Activated T-helper 2 cell treated with anti-CD3 and anti-CD28 coated beads, Interferon-gamma antibody, Interleukin-2, Interleukin-4, amounts not matched to agents 10 μg/mL and 5 μg/mL and 100 μg/mL, durations not matched to agents 14 hours and 24 hours and 36 hours (primary cell): ENCODE data around the gene COX6B2. TPM values are rescaled to one million over a fixed set of nuclear protein-coding genes. Genes with fewer than 3 reads are reported as not detected.

ENCODE experiments used
- DNase-seq: peaks from one replicate; pipeline ENCODE4 v3.0.0; 2021; ENCODE audit warnings: low spot score
- H3K27ac Mint-ChIP-seq: one replicate; pipeline ENCODE4 v1.8.0; 2021; ENCODE audit warnings: mixed read lengths
- H3K27me3 Mint-ChIP-seq: one replicate; pipeline ENCODE4 v1.8.0; 2021; ENCODE audit warnings: low read depth, mixed read lengths
- H3K36me3 Mint-ChIP-seq: one replicate; pipeline ENCODE4 v1.8.0; 2021; ENCODE audit warnings: low read depth, mixed read lengths
- H3K4me1 Mint-ChIP-seq: one replicate; pipeline ENCODE4 v1.8.0; 2021; ENCODE audit warnings: low read depth, mixed read lengths
- H3K4me3 Mint-ChIP-seq: one replicate; pipeline ENCODE4 v1.8.0; 2021; ENCODE audit warnings: low read depth, mild to moderate bottlenecking, moderate library complexity, mixed read lengths
- H3K9me3 Mint-ChIP-seq: one replicate; pipeline ENCODE4 v1.8.0; 2021; ENCODE audit warnings: mixed read lengths
- intact Hi-C: fragments of 100-400 bp; cut with micrococcal nuclease; formaldehyde crosslinking; loops from one replicate; pipeline ENCODE4 v1.15.1; 2023
- total RNA-seq: library from RNA; stranded (reverse); gene quantifications from 2 replicates; pipeline ENCODE4 v1.2.3, GENCODE V29; 2022

The COX6B2 gene
- total RNA-seq, 1 donor from 2014 or later: 1.8 TPM

- no peak overlapping the region for H3K4me3 Mint-ChIP-seq
- intact Hi-C loops: no loop called here
Measured at GRCh38 chr19:55348317-55349034, 6.0 kb downstream of the COX6B2 start.

GRCh38 chr19:55347442-55348009 is 7.0 kb downstream of the COX6B2 start:
- Mint-ChIP-seq H3K27ac (no peak overlapping the region), H3K36me3 (peaks cover 15% of the 10 kb centered on the region), H3K9me3 (no peaks in the 10 kb centered on the region), H3K27me3 (peaks cover 14% of the 10 kb centered on the region), H3K4me3 (no peak overlapping the region), H3K4me1 (no peaks in the 10 kb centered on the region)
- intact Hi-C loops: no loop called here
- DNase-seq: no peak

More at GRCh38 chr19:55348317-55349034, 6.0 kb downstream of the COX6B2 start:
- Mint-ChIP-seq H3K27ac (no peak overlapping the region), H3K36me3 (peaks cover 7% of the 10 kb centered on the region), H3K4me1 (no peaks in the 10 kb centered on the region), H3K9me3 (no peaks in the 10 kb centered on the region), H3K27me3 (peaks cover 24% of the 10 kb centered on the region)
- no peak for DNase-seq

- no peaks in the 10 kb centered on the region for H3K4me1 Mint-ChIP-seq
- intact Hi-C loops: no loop called here
- no peak overlapping the region for H3K27ac Mint-ChIP-seq
- no peak overlapping the region for H3K4me3 Mint-ChIP-seq
- H3K36me3 Mint-ChIP-seq: peaks cover 17% of the 10 kb centered on the region
- H3K27me3 Mint-ChIP-seq: peaks cover 8% of the 10 kb centered on the region
- DNase-seq: no peak
- no peaks in the 10 kb centered on the region for H3K9me3 Mint-ChIP-seq
Measured at GRCh38 chr19:55346725-55347441, 7.6 kb downstream of the COX6B2 start.

GRCh38 chr19:55345818-55346724 is 8.4 kb downstream of the COX6B2 start:
- Mint-ChIP-seq H3K27ac (no peak overlapping the region), H3K27me3 (no peaks in the 10 kb centered on the region), H3K36me3 (peaks cover 20% of the 10 kb centered on the region), H3K9me3 (no peaks in the 10 kb centered on the region), H3K4me1 (peaks cover 3% of the 10 kb centered on the region), H3K4me3 (no peak overlapping the region)
- no peak for DNase-seq
- intact Hi-C loops: no loop called here

GRCh38 chr19:55345101-55345817 is 9.3 kb downstream of the COX6B2 start:
- DNase-seq: no peak
- Mint-ChIP-seq H3K4me3 (no peak overlapping the region), H3K27me3 (no peaks in the 10 kb centered on the region), H3K36me3 (peaks cover 20% of the 10 kb centered on the region), H3K9me3 (no peaks in the 10 kb centered on the region), H3K27ac (no peak overlapping the region), H3K4me1 (peaks cover 6% of the 10 kb centered on the region)
- intact Hi-C loops: no loop called here

- DNase-seq: no peak
- intact Hi-C loops: no loop called here
- H3K9me3 Mint-ChIP-seq: no peaks in the 10 kb centered on the region
- no peaks in the 10 kb centered on the region for H3K27me3 Mint-ChIP-seq
- no peak overlapping the region for H3K4me3 Mint-ChIP-seq
- H3K36me3 Mint-ChIP-seq: peaks cover 20% of the 10 kb centered on the region
- no peak overlapping the region for H3K27ac Mint-ChIP-seq
- peaks cover 7% of the 10 kb centered on the region for H3K4me1 Mint-ChIP-seq
Measured at GRCh38 chr19:55344444-55344843, 10.1 kb downstream of the COX6B2 start.

- intact Hi-C loops: no loop called here
- DNase-seq: no peak
- H3K4me1 Mint-ChIP-seq: peaks cover 14% of the 10 kb centered on the region
- peaks cover 17% of the 10 kb centered on the region for H3K36me3 Mint-ChIP-seq
- H3K4me3 Mint-ChIP-seq: peak overlapping the region; percentile 69
- H3K9me3 Mint-ChIP-seq: no peaks in the 10 kb centered on the region
- peak overlapping the region; percentile 54 for H3K27ac Mint-ChIP-seq
- no peaks in the 10 kb centered on the region for H3K27me3 Mint-ChIP-seq
Measured at GRCh38 chr19:55341595-55342531, 12.7 kb downstream of the COX6B2 start.

- peaks cover under 1% of the 10 kb centered on the region for H3K27me3 Mint-ChIP-seq
- H3K27ac Mint-ChIP-seq: peak overlapping the region; percentile 92
- DNase-seq: peak; percentile 51
- H3K9me3 Mint-ChIP-seq: no peaks in the 10 kb centered on the region
- intact Hi-C loops: no loop called here
- peaks cover 14% of the 10 kb centered on the region for H3K4me1 Mint-ChIP-seq
- peak overlapping the region; percentile 89 for H3K4me3 Mint-ChIP-seq
- peaks cover 17% of the 10 kb centered on the region for H3K36me3 Mint-ChIP-seq
Measured at GRCh38 chr19:55341171-55341588, 13.3 kb downstream of the COX6B2 start.

GRCh38 chr19:55340784-55341147 is 13.8 kb downstream of the COX6B2 start:
- no peak for DNase-seq
- Mint-ChIP-seq H3K36me3 (peaks cover 17% of the 10 kb centered on the region), H3K27me3 (peaks cover 2% of the 10 kb centered on the region), H3K4me1 (peaks cover 14% of the 10 kb centered on the region), H3K9me3 (no peaks in the 10 kb centered on the region), H3K4me3 (peak overlapping the region; percentile 89), H3K27ac (peak overlapping the region; percentile 92)
- intact Hi-C loops: no loop called here

GRCh38 chr19:55339889-55340783 is 14.4 kb downstream of the COX6B2 start:
- peaks cover 2% of the 10 kb centered on the region for H3K27me3 Mint-ChIP-seq
- peak; percentile 26 for DNase-seq
- peak overlapping the region; percentile 95 for H3K27ac Mint-ChIP-seq
- H3K4me1 Mint-ChIP-seq: peaks cover 14% of the 10 kb centered on the region
- peak overlapping the region; percentile 93 for H3K4me3 Mint-ChIP-seq
- H3K36me3 Mint-ChIP-seq: peaks cover 17% of the 10 kb centered on the region
- intact Hi-C loops: loop anchor here (1.0 to 5.0 kb wide), 7 partner anchors 39 to 878 kb away; partner anchors contain the start of genes FIZ1, HSPBP1, LENG9 and PPP6R1
- no peaks in the 10 kb centered on the region for H3K9me3 Mint-ChIP-seq
